Measurements from ENCODE around the gene ICOSLG. TPM values are rescaled to one million over a fixed set of nuclear protein-coding genes. Genes with fewer than 3 reads are reported as not detected.

The ICOSLG gene
- total RNA-seq, 3 donors from 2014 or later: 2.4 to 3.6 (median 2.9) TPM

DNA sequence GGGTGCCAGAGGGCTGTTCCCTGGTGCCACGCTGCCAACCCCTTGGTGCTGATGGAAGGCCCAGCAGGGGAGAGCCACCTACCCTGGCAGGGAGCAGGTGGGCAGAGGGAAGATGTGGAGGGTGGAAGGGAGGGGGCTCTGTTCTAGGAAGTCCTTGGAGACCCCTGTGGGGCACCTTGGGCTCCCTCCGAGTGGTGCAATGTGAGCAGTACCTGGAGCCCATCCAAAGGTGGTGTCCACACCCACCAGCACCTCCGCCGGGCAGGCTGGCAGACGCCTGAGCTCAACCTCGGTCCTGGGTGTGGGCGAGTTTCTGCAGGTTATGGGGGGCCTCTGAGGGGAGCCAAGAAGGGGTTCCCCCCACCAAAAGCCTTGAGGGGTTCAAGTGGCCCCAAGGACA, 32.3 kb upstream of the ICOSLG start:
- H3K27me3 Mint-ChIP-seq (ENCODE audit: low read depth): no peaks in the 10 kb centered on the region
- H3K9me3 Mint-ChIP-seq: no peaks in the 10 kb centered on the region
- DNase-seq (no peak), ATAC-seq (no peak)
- no peaks in the 10 kb centered on the region for H3K4me1 Mint-ChIP-seq (ENCODE audit: low read depth)
- H3K36me3 Mint-ChIP-seq (ENCODE audit: insufficient read depth): no peaks in the 10 kb centered on the region
- H3K4me3 Mint-ChIP-seq: no peak overlapping the region

DNA sequence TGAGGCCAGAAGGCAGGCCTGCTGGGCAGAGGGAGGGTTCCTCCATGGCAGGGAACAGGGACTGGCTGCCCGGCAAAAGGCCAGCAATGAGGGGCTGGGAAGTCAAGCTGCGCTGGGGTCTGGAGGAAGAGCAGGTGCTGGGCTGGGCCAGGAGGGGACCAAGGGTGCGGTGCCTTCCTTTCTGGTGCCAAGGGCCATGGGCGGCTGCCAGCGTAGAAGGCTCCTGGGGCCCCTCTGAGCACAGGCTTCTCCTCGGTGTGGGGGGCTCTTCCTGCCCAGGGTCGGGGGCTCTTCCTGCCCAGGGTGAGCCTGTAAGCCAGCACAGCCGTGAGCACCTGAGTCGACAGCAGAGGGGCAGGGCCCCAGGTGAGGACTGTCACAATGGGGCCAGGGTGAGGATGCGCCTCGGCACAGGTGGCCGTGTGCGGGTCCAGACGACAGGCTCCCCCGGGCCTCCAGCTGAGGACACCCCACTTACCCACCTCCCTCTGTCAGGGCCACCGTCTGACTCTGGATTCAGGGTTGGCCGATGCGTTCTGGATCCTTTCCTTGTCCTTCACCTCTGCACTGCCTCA, 31.6 kb upstream of the ICOSLG start:
- no peaks in the 10 kb centered on the region for H3K9me3 Mint-ChIP-seq
- no peak for ATAC-seq
- DNase-seq: no peak
- no peaks in the 10 kb centered on the region for H3K36me3 Mint-ChIP-seq (ENCODE audit: insufficient read depth)
- no peak overlapping the region for H3K4me3 Mint-ChIP-seq
- no peaks in the 10 kb centered on the region for H3K4me1 Mint-ChIP-seq (ENCODE audit: low read depth)
- H3K27me3 Mint-ChIP-seq (ENCODE audit: low read depth): no peaks in the 10 kb centered on the region

DNA sequence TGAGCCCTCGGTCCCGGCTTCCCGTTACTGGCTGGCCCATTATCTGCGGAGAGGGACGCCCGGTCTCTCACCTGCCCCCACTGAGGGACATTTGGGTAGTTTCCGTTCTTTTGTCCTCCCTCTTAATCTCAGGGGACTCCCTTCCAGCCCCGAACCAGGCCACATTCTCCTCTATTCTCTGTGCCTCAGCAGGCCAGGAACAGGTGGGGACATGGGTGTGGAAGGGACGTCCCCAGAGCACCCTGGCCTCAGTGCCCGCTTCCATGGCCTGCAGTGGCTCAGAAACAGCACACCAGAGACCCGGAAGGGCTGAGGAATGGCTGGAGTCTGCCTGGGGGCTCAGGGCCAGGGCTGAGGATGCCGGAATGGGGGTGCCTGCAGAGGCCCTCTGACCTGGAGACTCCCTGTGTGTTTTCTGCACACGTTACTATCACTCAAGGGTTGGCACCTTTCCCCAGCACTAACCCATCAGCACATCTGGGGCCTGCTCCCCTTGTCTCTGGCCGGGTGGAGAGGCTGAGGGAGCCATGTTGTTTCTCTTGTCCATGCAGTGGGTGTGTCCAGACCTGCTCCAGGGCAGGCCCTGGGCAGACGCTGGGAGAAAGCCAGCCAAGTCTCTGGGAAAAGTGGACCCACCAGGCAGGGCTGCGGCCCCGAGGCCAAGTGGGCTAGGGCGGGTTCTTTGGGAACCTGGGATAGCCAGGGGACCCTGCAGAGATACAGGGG, 31.0 kb upstream of the ICOSLG start:
- no peak for ATAC-seq
- H3K4me1 Mint-ChIP-seq (ENCODE audit: low read depth): no peaks in the 10 kb centered on the region
- no peaks in the 10 kb centered on the region for H3K9me3 Mint-ChIP-seq
- H3K36me3 Mint-ChIP-seq (ENCODE audit: insufficient read depth): no peaks in the 10 kb centered on the region
- no peak for DNase-seq
- no peaks in the 10 kb centered on the region for H3K27me3 Mint-ChIP-seq (ENCODE audit: low read depth)
- H3K4me3 Mint-ChIP-seq: no peak overlapping the region

DNA sequence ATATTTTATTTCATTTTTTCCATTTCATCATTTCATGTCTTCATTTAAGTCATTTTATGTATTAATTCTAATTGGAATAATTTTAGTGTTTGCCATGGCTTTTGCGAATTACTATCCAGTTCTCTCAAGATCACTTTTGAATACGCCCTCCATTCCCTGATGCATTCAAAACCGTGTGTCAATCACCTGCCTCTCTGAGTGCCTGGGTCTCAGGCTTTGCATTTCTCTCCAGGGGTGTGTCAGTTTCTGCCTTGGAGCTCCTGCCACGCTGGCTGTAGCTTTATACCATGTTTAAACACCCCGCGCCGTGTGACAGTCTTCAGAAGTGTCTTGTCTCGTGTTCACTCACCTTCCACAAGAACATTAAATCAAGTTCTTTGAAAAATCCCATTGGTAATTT, 28.3 kb upstream of the ICOSLG start:
- Mint-ChIP-seq H3K36me3 (ENCODE audit: insufficient read depth) (no peaks in the 10 kb centered on the region), H3K4me3 (no peak overlapping the region), H3K27me3 (ENCODE audit: low read depth) (no peaks in the 10 kb centered on the region), H3K4me1 (ENCODE audit: low read depth) (no peaks in the 10 kb centered on the region), H3K9me3 (no peaks in the 10 kb centered on the region)
- ATAC-seq (no peak), DNase-seq (no peak)

DNA sequence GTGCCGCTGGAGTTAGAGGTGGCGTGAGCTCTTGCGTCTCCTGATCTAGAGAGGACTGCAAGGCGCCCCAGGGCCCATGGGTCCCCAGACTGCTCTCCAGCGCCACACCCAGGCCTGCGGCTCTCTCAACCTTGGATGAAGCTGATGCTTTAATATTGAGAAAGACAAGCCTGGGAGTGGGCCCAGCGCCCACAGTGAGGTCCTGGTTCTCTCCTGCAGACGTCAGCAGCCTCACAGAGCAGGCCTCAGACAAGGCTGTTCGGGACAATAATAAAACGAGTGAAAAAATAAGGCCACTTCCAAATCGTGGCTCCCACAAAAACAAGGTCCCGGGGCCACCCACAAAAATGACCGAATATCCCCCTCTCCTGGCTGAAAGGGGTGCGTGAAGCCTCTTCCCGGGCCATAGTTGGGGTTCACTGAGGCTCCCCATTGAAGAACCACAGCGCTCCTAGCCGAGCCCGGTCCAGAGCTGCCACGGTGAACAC, 27.0 kb upstream of the ICOSLG start:
- H3K4me1 Mint-ChIP-seq (ENCODE audit: low read depth): no peaks in the 10 kb centered on the region
- no peaks in the 10 kb centered on the region for H3K9me3 Mint-ChIP-seq
- H3K4me3 Mint-ChIP-seq: no peak overlapping the region
- no peak for ATAC-seq
- DNase-seq: no peak
- no peaks in the 10 kb centered on the region for H3K36me3 Mint-ChIP-seq (ENCODE audit: insufficient read depth)
- H3K27me3 Mint-ChIP-seq (ENCODE audit: low read depth): no peaks in the 10 kb centered on the region

DNA sequence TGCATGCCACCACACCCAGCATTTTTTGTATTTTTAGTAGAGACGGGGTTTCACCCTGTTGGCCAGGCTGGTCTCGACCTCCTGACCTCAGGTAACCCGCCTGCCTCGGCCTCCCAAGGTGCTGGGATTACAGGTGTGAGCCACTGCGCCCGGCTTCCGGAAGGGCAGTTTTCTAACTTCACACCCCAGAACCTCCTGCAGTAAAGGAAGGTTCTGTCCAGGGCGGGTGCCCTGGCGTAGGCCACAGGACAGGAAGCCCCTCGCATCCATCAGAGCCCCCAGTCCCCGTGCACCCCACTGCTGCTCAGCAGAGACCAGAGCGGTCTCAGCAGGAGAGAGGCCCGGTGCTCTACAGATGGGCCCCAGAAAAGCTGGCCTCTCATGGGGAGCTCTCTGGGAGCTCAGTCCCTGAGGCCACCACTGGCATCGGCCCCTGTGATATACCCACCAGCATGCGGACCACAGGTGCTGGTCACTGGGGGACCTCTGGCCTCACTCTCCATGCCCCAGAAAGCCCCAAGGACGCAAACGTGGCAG, 25.1 kb upstream of the ICOSLG start:
- H3K27me3 Mint-ChIP-seq (ENCODE audit: low read depth): no peaks in the 10 kb centered on the region
- no peak overlapping the region for H3K4me3 Mint-ChIP-seq

DNA sequence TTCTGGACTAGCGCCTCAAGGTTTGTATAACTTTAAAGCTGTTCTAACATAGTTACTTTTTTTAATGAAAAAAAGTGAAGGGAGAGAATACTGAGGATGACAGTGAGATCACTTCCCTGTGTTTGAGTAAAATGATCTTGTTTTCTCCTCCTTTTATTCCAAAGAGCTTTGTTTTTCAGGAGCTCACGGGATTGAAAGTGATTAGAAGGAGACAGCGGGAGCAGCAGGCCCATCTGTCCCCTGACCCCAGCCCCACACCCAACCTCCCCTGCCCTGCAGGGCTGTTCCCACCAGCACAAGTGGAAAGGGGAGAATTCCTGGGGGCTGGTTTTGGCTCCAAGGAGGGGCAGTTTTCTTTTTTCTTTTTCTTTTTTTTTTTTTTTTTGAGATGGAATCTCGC, 23.0 kb upstream of the ICOSLG start:
- no peak for ATAC-seq
- no peak overlapping the region for H3K4me3 Mint-ChIP-seq
- DNase-seq: no peak

More for the DNA sequence above, 25.1 kb upstream of the ICOSLG start:
- no peak for ATAC-seq
- no peaks in the 10 kb centered on the region for H3K36me3 Mint-ChIP-seq (ENCODE audit: insufficient read depth)
- no peaks in the 10 kb centered on the region for H3K4me1 Mint-ChIP-seq (ENCODE audit: low read depth)
- no peaks in the 10 kb centered on the region for H3K9me3 Mint-ChIP-seq
- no peak for DNase-seq

DNA sequence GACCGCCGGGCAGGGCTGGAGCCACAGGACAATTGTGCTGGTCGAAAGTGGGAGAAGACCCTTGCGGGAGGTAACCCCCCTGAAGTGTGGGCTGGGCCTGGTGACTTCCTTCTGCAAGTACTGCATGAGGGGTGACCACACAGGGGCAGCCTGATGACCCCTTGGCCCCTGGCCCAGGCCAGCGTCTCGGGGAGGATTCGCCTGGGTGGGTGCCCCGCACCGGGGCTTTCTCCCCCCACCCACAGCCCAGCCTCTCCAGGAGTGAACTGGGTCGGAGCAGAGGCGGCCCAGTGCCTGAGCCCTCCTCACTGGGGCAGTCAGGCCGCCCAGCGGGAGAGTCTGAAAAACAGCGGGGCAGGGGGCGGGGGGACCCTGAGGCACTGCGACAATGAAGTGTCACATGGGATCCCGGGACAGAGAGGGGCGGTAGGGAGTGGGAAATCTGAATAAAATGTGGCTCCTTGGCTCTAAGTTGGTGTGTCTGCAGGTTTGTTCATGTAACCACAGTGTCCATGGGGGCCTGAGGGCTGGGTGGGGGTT, 22.5 kb upstream of the ICOSLG start:
- no peaks in the 10 kb centered on the region for H3K4me1 Mint-ChIP-seq (ENCODE audit: low read depth)
- no peak overlapping the region for H3K4me3 Mint-ChIP-seq
- DNase-seq: no peak
- ATAC-seq: no peak
- no peaks in the 10 kb centered on the region for H3K27me3 Mint-ChIP-seq (ENCODE audit: low read depth)
- H3K36me3 Mint-ChIP-seq (ENCODE audit: insufficient read depth): no peaks in the 10 kb centered on the region
- no peaks in the 10 kb centered on the region for H3K9me3 Mint-ChIP-seq

More for the DNA sequence above, 23.0 kb upstream of the ICOSLG start:
- Mint-ChIP-seq H3K4me1 (ENCODE audit: low read depth) (no peaks in the 10 kb centered on the region), H3K27me3 (ENCODE audit: low read depth) (no peaks in the 10 kb centered on the region), H3K36me3 (ENCODE audit: insufficient read depth) (no peaks in the 10 kb centered on the region), H3K9me3 (no peaks in the 10 kb centered on the region)

DNA sequence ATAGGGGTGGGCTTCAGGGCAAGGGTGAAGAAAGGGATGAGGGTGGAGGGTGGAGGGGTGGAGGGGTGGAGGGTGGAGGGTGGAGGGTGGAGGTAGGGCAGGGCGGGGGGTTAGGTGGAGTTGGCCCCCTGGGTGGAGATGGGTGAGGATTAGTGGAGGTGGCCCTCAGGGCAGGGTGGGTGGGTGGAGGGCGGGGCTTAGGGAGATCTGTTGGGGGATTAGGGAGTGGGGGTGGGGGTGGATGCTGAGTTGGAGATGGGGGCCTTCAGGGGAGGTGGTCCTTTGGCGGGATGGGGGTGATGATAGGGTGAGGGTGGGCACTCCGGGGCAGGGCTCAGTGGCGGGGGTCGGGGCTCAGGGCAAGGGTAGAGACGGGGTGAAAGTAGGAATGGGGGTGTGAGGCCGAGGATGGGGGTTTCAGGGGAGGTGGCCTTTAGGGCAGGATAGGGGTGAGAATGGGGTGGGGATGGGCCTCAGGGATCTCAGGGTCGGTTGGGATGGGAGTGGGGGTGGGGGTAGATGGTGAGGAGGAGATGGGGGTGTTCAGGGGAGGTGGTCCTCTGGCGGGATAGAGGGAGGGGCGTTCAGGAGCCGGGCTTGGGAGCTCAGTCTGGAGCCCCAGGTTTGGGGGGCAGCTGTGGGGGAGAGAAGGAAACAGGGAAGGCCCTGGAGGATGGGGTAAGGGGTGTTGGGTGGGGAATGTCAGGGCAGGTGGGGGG, 21.8 kb upstream of the ICOSLG start:
- H3K9me3 Mint-ChIP-seq: no peaks in the 10 kb centered on the region
- no peak overlapping the region for H3K4me3 Mint-ChIP-seq
- DNase-seq (no peak), ATAC-seq (no peak)
- no peaks in the 10 kb centered on the region for H3K27me3 Mint-ChIP-seq (ENCODE audit: low read depth)
- no peaks in the 10 kb centered on the region for H3K4me1 Mint-ChIP-seq (ENCODE audit: low read depth)
- no peaks in the 10 kb centered on the region for H3K36me3 Mint-ChIP-seq (ENCODE audit: insufficient read depth)

DNA sequence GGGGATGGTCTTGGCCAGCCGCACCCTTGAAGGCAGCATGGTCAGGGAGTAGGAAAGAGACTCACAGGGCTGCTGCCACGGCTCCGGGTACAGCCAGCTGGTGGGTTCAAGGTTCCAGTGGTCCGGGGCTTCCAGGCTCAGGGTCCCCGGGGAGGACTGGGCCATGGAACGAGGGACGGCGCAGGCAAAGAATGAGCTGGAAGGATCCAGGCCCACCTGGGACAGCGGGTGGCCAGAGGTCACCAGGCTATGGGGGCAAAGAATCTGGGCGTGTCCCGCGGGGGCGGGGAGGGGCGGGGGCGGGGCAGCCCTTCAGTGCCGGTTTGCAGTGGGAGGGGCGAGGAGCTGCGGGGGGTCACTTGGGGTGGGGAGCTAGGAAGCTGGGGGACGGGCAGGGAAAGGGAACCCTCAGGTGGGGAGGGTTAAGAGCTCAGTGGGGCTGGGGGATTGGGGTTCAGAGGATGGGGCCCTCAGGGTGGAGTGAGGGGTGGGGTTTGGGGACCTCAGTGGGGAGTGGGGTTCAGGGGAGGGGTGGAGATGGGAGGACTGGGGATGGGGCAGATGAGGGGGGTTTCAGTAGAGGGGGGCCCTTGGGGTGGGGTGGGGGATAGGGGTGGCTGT, 21.0 kb upstream of the ICOSLG start, which contains the start of gene DNMT3L:
DNMT3L (minus strand) TSS at position 223 of the 621 bp plus-strand sequence. CDS start 638 bp downstream, outside the sequence.
- Mint-ChIP-seq H3K4me3 (no peak within 1 kb of the TSS), H3K36me3 (ENCODE audit: insufficient read depth) (no peaks in the 10 kb centered on the region)

DNA sequence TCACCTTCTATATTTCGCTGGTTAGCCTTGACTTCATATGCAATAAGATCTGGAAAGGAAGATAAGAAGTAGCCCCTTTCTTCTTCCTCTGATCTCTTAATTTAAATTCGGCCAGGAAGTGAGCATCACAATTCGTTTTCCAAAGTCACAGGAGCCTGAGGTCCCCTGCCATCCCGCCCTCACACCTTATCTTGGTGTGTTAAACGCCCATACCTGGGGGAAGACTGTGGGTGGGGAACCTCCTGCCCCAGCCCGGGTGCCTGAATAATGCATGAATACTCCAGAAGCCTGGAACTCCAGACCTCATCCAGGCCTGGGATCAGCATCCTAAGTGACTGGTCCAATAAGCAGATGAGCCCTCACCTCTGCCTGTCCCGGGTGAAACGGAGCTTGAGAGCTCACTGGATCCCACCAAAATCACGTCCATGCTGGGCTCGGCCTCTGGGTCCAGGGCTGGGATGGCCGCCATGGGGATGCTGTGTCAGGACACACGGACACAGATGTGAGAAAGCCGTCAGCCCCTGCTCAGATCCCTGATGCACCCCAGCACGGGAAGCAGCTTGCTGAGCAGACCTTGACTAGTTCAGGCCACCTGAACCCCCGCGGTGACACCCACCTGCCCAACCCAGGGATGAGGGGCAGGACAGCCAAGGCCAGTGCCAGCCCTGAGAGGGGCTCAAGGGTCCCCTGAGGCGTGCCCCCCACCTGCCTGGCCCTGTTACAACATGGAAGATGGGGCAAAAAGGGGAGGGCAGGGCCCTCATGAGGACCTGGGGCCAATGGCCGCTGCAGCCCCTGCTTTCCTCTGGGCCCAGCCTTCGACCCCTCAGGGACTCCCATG, 20.3 kb upstream of the ICOSLG start:
- Mint-ChIP-seq H3K9me3 (no peaks in the 10 kb centered on the region), H3K4me1 (ENCODE audit: low read depth) (no peaks in the 10 kb centered on the region), H3K36me3 (ENCODE audit: insufficient read depth) (no peaks in the 10 kb centered on the region), H3K27me3 (ENCODE audit: low read depth) (no peaks in the 10 kb centered on the region), H3K4me3 (no peak overlapping the region)
- ATAC-seq (no peak), DNase-seq (no peak)

More for the DNA sequence above, 21.0 kb upstream of the ICOSLG start, which contains the start of gene DNMT3L:
- no peaks in the 10 kb centered on the region for H3K9me3 Mint-ChIP-seq
- ATAC-seq: no peak
- DNase-seq: no peak
- H3K27me3 Mint-ChIP-seq (ENCODE audit: low read depth): no peaks in the 10 kb centered on the region
- no peaks in the 10 kb centered on the region for H3K4me1 Mint-ChIP-seq (ENCODE audit: low read depth)

DNA sequence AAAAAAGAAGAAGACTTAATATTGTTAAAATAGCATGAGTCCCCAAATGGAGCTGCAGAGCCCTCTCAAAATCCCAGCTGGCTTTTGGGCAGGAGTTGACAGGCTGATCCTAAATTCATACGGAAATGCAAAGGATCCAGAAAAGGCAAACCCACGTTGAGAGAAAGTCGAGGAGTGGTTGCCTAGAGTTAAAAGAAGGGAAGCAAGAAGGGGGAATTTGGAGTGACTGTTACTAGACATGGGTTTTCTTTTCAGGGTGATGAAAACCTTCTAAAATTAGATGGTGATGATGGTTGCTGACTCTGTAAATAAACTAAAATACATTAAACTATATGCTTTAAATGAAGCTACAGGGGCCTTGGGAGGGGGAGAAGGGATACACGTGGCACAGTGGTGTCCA, 19.3 kb upstream of the ICOSLG start:
- ATAC-seq (no peak), DNase-seq (no peak)
- H3K9me3 Mint-ChIP-seq: no peaks in the 10 kb centered on the region
- no peaks in the 10 kb centered on the region for H3K27me3 Mint-ChIP-seq (ENCODE audit: low read depth)
- no peaks in the 10 kb centered on the region for H3K36me3 Mint-ChIP-seq (ENCODE audit: insufficient read depth)
- H3K4me1 Mint-ChIP-seq (ENCODE audit: low read depth): no peaks in the 10 kb centered on the region
- H3K4me3 Mint-ChIP-seq: no peak overlapping the region

DNA sequence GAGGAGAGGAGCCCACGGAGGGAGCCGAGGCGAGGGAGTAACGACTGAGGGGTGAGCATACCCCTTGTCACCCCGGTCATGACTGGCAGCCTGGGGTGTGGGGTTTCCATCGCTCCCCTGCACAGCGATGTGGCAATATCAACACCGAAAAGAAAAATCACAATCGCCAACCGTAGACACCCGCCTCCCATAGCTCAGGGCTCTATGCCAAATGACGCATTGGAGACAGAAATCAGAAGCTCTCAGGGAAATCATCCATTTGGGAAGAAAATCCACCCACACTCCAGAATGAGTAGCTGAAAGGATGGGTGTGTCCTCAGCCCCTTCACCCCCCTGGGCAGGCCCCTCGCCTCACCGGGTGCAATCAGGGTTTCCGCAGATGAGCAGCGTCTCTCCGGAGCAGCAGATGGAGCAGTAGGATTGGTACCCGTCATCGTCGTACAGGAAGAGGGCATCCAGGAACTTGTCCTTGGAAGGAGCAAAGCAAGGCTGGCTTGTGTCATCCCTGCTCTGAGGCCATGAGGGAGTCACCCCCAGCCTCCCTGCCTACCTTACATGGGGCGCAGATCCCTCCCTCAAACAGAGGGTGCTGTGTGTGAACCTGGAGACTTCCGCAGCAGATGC, 18.5 kb upstream of the ICOSLG start:
- Mint-ChIP-seq H3K36me3 (ENCODE audit: insufficient read depth) (no peaks in the 10 kb centered on the region), H3K4me1 (ENCODE audit: low read depth) (peaks cover 2% of the 10 kb centered on the region), H3K9me3 (no peaks in the 10 kb centered on the region), H3K4me3 (no peak overlapping the region), H3K27me3 (ENCODE audit: low read depth) (peaks cover 2% of the 10 kb centered on the region)
- no peak for ATAC-seq
- no peak for DNase-seq
